ENCODE data around the gene FTO. TPM values are rescaled to one million over a fixed set of nuclear protein-coding genes. Genes with fewer than 3 reads are reported as not detected.

Gene FTO
- total and polyA plus RNA-seq, 2 of the 8 experiments (the other 6 are each of a cell fraction or from before 2014, with no cell fraction given): 34.5 to 59.8 TPM

DNA sequence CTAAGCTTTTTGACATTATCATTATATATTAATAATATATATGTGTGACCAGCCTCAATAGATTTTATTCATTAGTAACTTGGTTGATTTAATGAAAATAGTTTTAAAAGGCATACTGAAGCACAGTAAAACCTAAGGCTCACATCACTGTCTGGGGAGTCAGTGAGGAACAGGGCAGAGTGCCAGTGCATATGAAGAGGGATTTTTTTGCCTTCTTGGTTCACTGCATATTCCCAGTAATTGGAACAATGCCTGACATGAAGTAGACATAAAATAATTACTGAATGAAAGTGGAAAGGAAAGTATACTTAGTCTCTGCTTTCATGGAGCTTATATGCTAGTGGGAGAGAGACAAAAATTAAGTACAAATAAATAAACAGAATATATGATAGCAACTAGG, 81.1 kb downstream of the FTO start:
- H2BK120ac ChIP-seq (replicated peaks; ENCODE audit: low read depth, low read length): no peak overlapping the region
- peaks cover 0 to 16% of the 10 kb centered on the region in 2 experiments; a peak in 2 of 4 replicates for H3K79me2 ChIP-seq (ENCODE audit: control insufficient read depth in 1 of 2, insufficient read depth in 2 of 2, low read length in 2 of 2)
- H3K9ac ChIP-seq (replicated peaks in 1 of 4; ENCODE audit: extremely low read depth in 1 of 4, low read depth in 3 of 4, low read length in 3 of 4): no peak overlapping the region
- no peaks in the 10 kb centered on the region for H3K79me1 ChIP-seq (ENCODE audit: low read depth, low read length)
- H3K18ac ChIP-seq (ENCODE audit: extremely low read depth, low read length): no peak overlapping the region
- H2BK5ac ChIP-seq (ENCODE audit: low read depth, low read length): no peak overlapping the region
- no peak overlapping the region for H4K91ac ChIP-seq (replicated peaks; ENCODE audit: insufficient read length, low read length)
- no peak overlapping the region for H3K23ac ChIP-seq (ENCODE audit: insufficient read length)
- no peak overlapping the region for H2AFZ ChIP-seq (ENCODE audit: low read length)
- H3K9me3 ChIP-seq (ENCODE audit: insufficient read depth in 2 of 2, low read depth in 1 of 2, low read length in 1 of 2): no peaks in the 10 kb centered on the region
- DNase-seq (ENCODE audit: low read depth in 1 of 2, low spot score in 2 of 2) (no peak), FAIRE-seq (no peak)
- no peak overlapping the region for H3K27ac ChIP-seq (ENCODE audit: low read depth, low read length)
- no peak overlapping the region for H2AK5ac ChIP-seq (ENCODE audit: low read depth, low read length)
- H3K4me3 ChIP-seq (ENCODE audit: extremely low read depth in 1 of 4, insufficient read depth in 2 of 4, low read depth in 3 of 4, low read length in 4 of 4): no peak overlapping the region
- no peak for TF ChIP-seq CHD2 (IDR thresholded peaks at IDR 0.05; ENCODE audit: low read length)
- TF ChIP-seq TAF1 (IDR thresholded peaks at IDR 0.05; ENCODE audit: low read depth, low read length): no peak
- TF ChIP-seq, protein P1, sequence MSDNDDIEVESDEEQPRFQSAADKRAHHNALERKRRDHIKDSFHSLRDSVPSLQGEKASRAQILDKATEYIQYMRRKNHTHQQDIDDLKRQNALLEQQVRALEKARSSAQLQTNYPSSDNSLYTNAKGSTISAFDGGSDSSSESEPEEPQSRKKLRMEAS (IDR thresholded peaks at IDR 0.05): no peak
- TF ChIP-seq JUND (IDR thresholded peaks at IDR 0.05; ENCODE audit: low read length): no peak
- TF ChIP-seq EZH2 (IDR thresholded peaks at IDR 0.05; ENCODE audit: low read depth, low read length, severe bottlenecking): no peak
- TF ChIP-seq HDAC2 (IDR thresholded peaks at IDR 0.05; ENCODE audit: borderline replicate concordance in 1 of 2, low read depth in 2 of 2, low read length in 2 of 2): no peak
- TF ChIP-seq CREB1 (IDR thresholded peaks at IDR 0.05): no peak
- no peak for TF ChIP-seq TEAD4 (IDR thresholded peaks at IDR 0.05; ENCODE audit: low read depth, low read length)
- no peak for TF ChIP-seq HDAC6 (IDR thresholded peaks at IDR 0.05; ENCODE audit: low read depth, low read length)
- no peak for TF ChIP-seq CBX5 (IDR thresholded peaks at IDR 0.05; ENCODE audit: low read depth, low read length)
- no peak for TF ChIP-seq CEBPB (IDR thresholded peaks at IDR 0.05; ENCODE audit: low read depth, low read length)
- no peak for TF ChIP-seq POU5F1 (IDR thresholded peaks at IDR 0.05; ENCODE audit: low read depth, low read length)
- no peak for TF ChIP-seq JUN (IDR thresholded peaks at IDR 0.05; ENCODE audit: low read depth, low read length)
- no peak for TF ChIP-seq SIRT6 (IDR thresholded peaks at IDR 0.05; ENCODE audit: low read length)
- H2BK15ac ChIP-seq (ENCODE audit: low read length): no peak overlapping the region
- POLR2A ChIA-PET (ENCODE audit: partially characterized antibody): no interaction called here
- no peak overlapping the region for H3K56ac ChIP-seq (replicated peaks; ENCODE audit: insufficient read length, low read depth, low read length)
- no peak overlapping the region for H4K5ac ChIP-seq (ENCODE audit: insufficient read length, low read depth, low read length)
- H2BK12ac ChIP-seq (ENCODE audit: low read depth, low read length): no peak overlapping the region
- no peaks in the 10 kb centered on the region for H4K20me1 ChIP-seq (replicated peaks in 1 of 2; ENCODE audit: control insufficient read depth in 1 of 2, insufficient read depth in 2 of 2, low read length in 2 of 2)
- no peaks in the 10 kb centered on the region for H3K4me1 ChIP-seq (replicated peaks in 1 of 4; ENCODE audit: control insufficient read depth in 3 of 4, insufficient read depth in 4 of 4, low read length in 3 of 4)
- H4K8ac ChIP-seq (ENCODE audit: extremely low read depth, insufficient read depth, low read length): no peak overlapping the region
- no peaks in the 10 kb centered on the region for H3K36me3 ChIP-seq (ENCODE audit: control insufficient read depth in 2 of 4, insufficient read depth in 4 of 4, low read length in 3 of 4)
- H2BK20ac ChIP-seq (ENCODE audit: low read length): no peak overlapping the region
- H3K4ac ChIP-seq (replicated peaks; ENCODE audit: insufficient read length, low read depth, low read length): no peak overlapping the region
- H3K23me2 ChIP-seq (ENCODE audit: low read depth, low read length): no peaks in the 10 kb centered on the region
- H3K27me3 ChIP-seq (replicated peaks in 1 of 4; ENCODE audit: control insufficient read depth in 3 of 4, extremely low read depth in 1 of 4, insufficient read depth in 3 of 4, low read length in 3 of 4): no peaks in the 10 kb centered on the region
- no peak overlapping the region for H3K4me2 ChIP-seq (ENCODE audit: insufficient read depth in 1 of 2, low read depth in 2 of 2, low read length in 2 of 2)
- CTCF ChIA-PET (ENCODE audit: partially characterized antibody): interaction anchor here (0.6 to 1.2 kb wide), 3 partner anchors 11 to 342 kb away, joined by 3 to 4 read pairs (median 3); no protein-coding TSS in a partner anchor
- H3K14ac ChIP-seq (ENCODE audit: insufficient read length): no peak overlapping the region

Data from H1 (cell line).